Urothelium cell line (cell line): ENCODE data around the gene IL16.

Experiments used
- DNase-seq: peaks from one replicate; pipeline ENCODE4 v3.0.0; 2011; ENCODE audit warnings: low spot score, mixed read lengths
- FAIRE-seq: peaks from 2 replicates; lab custom pipeline; 2011; peaks lifted over from hg19 to GRCh38; lab: Jason Lieb, UNC

The IL16 gene

DNA sequence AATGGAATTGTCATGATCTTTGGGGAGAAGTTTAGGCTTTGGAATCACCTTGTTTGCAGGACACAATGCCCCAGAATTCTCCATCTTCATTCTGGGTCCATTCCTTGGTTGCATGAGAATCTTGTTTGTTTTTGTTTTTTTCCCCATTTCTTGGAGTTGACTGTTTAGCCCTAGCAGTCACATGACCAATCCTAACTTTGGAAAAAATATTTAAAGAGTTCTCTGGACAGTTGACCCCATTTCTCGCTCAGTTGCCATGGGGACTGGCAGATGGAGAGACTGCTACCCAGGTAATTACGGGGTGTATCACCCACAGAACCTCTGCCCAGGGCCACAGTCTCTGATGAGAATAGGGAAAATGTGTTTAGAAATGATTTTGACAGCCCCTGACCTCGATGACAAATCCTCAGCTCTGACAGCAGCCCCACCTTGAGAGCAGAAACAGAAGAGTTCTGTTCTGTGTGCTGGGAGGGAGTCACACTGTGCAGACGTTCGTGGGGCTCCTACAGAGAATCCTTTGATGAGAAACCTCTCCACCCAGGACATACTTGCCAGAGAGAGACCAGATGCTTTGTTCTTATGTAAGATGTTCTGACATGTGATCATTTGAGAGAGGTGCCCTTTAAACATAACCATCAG, 57.7 kb downstream of the IL16 start:
- FAIRE-seq (no peak), DNase-seq (no peak)

DNA sequence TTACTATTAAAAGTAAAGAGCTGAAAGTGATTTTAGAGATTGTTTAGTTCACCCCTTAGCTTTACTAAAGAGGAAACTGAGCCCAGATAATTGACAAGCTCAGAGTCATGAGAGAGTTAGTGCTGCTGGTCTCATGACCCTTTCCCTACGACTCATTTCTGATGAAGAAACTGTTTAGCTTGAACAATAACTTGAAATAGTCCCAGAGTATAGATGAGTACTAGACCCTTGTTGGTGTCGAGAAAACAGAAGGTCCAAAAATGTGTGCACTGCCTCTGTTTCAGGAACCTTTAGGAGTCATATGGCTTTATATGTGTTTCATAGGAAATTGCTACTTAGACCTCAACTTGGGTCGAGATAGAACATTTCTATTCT, 58.2 kb downstream of the IL16 start:
- no peak for FAIRE-seq
- no peak for DNase-seq

DNA sequence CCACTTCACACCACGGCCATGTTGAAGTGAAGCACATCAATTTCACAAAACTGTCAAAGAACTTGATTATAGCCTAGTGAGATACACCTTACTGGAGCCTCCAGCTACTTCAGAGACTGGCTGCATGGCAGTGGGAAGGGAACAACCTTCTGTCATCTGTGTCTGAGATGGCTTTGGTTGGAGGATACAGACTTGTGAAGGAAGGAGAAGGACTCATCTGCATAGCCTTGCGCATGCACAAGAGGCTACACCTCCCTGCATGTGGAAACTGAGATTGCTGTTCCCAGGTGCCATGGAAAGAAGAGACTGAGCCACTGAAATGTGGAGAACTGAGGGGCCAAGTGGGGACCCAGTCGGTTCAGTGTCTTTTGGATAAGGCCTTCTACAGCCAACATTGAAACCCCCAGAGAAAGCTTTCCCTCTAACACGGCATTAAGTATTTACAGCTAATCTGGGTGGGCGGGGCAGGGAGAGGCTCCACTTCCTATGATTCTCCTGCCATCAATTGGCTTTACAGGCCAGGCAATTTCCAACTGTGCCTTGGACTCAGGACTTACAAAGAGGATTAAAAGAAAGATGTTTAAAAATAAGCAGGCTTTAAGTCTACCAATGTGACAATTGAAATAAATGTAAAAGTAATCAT, 58.8 kb downstream of the IL16 start:
- DNase-seq, result no peak
- no peak for FAIRE-seq

DNA sequence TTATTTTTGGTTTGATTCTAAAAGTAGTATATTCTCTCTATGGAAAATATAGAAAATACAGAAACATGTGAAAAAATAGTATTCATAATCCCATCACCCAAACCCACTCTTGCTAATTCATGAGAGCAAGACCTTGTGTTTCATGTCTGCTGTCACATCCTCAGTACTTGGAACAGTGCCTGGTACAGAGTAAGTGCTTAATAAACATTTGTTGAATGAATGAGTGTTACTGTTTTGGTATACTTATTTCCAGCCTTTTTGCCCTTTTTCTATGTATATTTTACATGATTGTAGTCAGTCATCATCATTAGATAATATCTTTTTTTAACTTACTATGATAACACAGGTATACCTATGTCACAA, 59.3 kb downstream of the IL16 start:
- FAIRE-seq, result no peak
- no peak for DNase-seq

DNA sequence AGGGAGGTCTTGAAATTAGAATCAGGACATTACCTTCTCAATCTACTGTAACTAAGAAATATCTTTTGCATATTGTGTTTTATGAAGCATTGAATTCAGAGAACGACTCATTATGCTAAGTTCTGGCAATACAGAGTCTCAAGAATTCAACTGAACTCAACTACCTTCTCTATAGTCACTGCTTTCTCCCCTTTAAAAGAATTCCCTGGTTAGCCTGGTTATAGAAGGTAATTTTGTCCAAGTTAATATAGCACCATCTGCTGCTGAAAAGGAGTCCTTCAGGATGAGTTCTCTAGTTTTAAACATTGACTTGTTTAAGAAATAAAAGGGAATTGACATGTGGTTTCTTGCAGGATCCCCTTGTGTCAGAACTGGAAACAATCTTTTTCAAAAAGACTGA, 60.2 kb downstream of the IL16 start:
- no peak for FAIRE-seq

DNA sequence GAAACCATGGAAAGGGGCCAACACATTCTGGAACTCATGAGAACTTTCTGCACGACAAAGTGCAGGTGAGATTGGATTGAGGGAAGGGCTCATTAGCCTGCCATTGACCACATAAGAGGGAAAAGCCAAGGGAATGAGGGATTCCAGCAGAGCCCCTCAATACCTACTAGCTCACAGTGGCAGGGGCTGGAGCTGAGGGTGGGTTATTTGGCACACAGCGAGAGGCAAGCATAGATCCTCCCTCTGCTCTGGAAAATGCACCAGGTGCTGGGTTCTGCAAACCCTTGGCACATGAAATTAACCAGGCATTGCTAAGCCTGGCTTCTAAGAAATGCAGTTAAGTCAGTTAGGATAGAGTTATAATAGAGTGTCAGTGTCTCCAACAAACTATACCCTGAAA, 60.8 kb downstream of the IL16 start:
- FAIRE-seq, result no peak
- DNase-seq, result no peak

More for the DNA sequence above, 60.2 kb downstream of the IL16 start:
- no peak for DNase-seq

DNA sequence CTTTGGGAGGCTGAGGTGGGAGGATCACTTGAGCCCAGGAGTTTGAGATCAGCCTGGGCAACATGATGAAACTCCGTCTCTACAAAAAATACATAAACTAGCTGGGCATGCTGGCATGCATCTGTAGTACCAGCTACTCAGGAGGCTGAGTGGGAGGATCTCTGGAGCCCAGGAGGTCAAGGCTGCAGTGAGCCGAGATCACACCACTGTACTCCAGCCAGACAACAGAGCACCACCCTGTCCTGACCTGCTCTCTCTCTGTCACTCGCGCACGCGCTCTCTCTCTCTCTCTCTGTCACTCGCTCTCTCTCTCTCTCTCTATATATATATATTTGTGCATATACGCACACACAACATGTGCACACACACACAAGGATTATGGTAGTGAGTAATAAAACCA, 61.8 kb downstream of the IL16 start:
- no peak for DNase-seq
- FAIRE-seq, result no peak

DNA sequence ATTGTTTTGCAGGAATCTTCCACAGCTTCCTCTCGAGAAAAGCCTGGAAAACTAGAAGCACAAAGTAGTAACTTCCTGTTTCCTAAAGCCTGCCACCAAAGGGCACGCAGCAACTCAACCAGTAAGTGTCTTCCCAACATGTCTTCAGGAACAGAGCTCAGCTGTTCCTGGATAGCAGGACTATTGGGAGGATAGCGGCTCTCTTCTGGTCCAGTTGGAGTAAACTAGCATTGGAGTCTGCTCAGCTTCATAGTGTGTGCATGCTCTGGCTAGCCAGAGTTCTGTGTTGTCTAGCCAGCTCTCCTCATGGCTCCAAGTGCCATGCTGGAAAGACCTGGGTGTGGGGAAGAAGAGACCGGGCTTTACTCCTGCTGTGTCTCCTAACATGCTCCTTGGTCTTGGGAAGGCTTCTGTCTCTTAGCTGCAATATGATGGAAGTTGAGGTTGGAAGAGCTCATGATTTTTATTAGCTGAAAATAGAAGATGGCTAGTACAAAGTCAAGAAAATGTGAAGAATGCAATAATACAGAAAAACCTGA, 63.1 kb downstream of the IL16 start:
- FAIRE-seq, result no peak
- no peak for DNase-seq

DNA sequence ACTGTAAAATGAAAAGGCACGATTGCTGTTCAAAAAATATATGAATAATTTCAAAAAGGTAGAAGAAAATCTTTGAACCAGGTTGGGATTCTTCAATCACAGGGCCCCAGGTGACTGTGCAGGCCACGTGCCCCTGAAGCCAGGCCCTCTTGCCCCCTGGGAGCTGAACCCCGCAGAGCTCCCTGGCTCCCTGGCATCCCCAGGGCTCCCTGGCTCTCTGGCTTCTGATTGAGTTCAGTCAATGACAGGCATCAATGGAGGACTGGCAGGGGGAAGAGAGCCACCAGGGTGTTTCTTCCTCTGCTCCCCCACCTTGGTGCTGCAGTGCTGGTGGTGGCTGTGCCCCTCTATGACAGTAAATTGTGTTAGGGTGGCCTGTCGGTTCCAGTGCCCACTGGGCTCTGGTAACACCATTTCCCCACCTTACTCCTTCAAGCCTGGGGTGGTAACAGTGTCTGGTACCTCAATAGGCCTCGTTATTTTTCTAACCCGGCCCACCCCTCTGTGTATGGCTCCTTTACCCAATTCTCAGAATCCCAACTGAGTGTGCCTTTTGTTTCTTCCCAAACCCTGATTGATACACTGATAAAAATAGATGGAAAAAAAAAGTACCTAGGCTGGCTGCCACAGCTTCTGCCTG, 64.6 kb downstream of the IL16 start:
- no peak for DNase-seq
- FAIRE-seq, result no peak

DNA sequence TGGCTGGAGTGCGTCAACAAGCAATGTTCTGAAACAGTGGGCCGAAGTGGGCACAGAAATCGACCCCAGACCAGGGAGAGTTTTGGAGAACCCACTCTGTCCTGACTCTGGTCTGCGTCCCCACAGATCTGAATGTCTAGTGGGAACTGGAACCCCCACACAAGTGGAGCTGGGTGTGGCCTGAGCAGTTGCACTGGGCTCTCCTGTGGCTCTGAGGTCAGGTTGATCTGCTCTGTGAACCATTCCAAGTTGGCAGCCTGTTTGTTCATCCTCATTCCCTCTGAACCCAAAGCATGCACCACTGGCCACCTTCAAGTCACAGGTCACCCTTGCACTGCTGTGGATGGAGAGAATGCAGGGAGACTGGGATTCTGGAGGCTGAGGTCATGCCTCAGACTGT, 66.8 kb downstream of the IL16 start:
- FAIRE-seq (no peak), DNase-seq (no peak)

DNA sequence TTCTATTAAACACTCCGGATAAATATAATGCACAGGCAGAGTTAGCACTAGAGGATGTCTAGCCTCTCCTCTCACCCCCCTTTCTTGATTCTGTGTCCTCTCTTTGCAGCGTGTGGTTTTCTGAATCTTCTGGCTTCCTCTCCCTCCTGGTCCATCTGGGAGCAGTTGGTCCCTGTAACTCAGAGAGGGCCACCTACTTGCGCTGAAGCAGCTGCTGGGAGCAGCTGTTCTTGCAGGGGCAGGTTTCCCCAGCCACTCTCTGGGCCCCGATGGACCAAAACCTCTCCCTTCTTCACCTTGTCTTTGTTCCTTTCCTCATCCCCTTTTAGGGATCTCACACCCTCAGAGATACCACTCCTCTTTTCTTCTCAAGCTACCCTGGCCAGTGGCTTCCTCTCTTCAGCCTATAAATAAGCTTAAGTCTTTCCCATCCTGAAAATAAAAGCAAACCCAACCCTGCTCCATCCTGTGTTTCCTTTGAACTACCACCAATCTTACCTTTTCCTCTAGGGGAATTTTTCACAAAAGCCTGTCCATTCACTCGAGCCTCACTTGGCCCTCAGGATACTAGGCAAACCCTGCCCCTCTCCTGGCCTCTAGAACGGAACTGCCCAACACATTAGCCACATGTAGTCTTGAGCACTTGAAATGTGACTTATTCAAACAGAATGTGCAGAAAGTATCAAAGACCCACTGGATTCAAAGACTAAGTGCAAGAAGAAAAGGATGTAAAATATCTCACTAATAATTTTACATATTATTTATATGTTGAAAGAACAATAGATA, 67.6 kb downstream of the IL16 start:
- DNase-seq (no peak), FAIRE-seq (no peak)

DNA sequence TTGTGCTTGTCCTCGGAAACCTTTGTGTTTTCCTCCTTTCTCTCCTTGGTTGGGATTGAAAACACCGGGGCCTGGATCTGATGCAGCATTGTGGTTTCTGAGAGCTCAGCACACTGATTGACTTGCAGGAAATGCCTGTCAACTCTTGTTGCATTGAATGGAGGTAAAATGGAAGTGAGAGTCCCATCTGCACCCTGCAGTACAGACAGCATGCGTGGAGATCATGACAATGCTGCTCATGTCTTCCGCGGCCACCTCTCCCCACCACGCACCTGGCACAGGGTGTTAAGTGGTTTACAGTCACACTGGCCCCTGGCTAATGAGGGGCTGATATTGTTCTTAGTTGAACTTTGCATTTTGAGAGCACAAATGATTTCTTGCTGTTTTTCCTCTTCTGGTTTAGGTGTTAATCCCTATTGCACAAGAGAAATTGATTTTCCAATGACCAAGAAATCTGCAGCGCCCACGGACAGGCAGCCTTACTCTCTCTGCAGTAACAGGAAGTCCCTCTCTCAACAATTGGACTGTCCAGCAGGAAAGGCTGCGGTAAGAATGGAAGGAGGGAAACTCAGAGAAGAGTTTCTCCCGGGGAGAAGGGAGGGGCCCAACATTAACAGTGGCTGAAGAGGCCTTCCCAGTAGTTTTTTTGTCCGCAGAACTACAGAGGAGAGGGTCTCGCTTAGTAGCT, 68.7 kb downstream of the IL16 start:
- no peak for FAIRE-seq
- no peak for DNase-seq

DNA sequence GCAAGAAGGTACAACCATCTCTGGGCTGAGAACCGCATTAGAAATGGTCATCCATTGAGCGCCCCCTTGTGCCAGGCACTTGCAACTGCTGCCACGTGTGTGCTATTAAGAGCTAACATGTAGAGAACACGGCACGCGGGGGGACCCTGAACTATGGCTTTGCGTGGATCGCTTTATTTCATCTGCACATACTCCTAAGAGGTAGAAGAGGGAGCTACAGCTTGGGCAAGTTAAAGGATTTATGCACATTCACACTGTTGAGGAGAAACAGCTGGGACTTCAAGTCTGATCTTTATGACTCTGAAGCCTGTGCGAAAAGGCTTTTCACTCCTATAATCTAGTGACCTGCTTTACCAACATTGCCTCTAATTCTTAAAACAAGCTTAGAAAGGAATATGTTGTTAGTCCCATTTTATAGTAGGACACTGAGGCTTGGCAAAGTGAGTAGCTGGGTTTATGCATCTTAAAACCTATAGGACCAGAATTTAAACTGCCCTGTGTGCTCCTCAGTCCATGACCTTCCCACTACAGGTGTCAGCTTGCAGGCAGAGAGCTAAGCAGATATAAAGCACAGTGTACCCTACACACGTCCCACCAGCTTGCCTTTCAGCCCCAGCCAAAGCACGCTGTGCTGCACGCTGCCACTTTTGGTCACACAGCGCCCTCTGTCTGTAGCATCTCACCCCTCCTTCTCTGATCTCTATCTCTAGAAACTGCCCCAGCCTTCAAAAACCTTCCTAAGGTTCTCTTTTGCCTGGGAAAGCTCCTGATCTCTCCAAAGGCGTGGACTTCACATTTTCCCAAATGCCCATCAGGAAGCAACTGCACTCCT, 69.5 kb downstream of the IL16 start:
- peak; percentile 79 for FAIRE-seq
- DNase-seq, result peak; percentile 82

DNA sequence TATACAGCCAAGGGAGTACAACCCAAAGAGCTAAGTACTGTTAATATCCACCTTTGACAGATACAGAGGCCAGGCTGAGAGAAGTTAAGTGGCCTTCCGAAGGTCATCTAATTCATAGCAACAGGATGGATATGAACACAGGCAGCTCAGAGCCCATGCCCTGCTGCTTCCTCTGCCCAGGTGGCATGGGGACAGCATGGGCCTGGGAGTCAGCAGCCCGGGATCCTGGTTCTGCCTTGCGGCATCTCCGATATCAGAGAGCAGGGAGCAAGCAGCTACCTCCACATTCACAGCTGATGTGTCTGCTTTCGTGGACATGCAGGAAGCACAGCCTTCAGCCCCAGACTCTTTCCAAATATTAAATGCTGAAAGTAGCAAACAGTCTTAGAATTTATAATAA, 71.7 kb downstream of the IL16 start:
- FAIRE-seq (no peak), DNase-seq (no peak)

DNA sequence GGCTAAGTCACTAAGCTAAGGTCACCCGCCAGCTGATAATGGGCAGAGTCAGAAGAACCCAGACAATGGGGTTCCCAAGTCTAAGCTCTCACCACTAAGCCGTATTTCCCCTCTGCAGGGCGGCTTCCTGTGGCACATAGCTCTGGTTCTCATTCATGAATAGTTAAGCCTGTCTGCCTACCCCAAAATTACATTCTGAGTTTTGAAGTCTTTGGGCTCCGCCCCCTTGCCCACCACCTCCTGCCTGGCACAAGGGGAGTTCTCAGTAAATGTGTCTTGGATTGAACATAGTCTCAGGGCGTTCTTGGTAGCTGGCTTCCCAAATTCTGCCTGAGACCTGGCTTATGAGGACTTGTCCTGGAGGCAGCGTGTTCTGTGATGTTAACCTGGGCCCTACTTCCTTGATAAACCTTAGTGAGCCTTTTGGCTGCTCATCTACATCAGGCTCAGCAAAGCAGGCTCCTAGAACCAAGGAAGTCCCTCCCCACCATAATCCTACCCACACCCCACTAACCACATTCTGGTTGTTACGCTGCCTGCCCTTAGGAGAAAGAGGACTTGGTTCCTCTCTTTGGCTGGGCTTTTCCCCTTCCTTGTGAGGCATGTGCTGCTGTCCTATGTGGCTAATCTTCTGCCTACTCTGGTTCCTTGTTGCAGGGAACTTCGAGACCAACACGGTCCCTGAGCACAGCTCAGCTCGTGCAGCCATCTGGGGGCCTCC, 72.4 kb downstream of the IL16 start:
- FAIRE-seq (no peak), DNase-seq (no peak)

DNA sequence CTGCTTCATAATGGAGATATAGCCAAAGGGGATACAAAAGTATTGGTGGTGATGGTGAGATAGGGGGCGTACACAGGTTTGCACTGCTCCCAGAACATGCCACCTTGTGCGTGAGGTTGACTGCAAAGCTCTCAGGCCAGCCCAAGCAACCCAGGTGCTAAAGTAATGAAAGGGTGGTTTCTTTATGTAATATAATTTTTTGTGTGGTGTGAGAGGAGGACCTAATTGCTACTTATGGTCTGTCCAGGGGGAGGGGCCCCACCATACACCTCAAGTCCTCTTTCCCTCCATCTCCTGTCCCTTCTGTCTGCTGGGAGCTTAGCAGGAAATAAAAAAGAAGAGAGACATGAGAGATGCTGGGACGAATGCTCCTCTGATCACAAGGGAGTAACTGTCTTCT, 73.5 kb downstream of the IL16 start:
- FAIRE-seq (no peak), DNase-seq (no peak)

DNA sequence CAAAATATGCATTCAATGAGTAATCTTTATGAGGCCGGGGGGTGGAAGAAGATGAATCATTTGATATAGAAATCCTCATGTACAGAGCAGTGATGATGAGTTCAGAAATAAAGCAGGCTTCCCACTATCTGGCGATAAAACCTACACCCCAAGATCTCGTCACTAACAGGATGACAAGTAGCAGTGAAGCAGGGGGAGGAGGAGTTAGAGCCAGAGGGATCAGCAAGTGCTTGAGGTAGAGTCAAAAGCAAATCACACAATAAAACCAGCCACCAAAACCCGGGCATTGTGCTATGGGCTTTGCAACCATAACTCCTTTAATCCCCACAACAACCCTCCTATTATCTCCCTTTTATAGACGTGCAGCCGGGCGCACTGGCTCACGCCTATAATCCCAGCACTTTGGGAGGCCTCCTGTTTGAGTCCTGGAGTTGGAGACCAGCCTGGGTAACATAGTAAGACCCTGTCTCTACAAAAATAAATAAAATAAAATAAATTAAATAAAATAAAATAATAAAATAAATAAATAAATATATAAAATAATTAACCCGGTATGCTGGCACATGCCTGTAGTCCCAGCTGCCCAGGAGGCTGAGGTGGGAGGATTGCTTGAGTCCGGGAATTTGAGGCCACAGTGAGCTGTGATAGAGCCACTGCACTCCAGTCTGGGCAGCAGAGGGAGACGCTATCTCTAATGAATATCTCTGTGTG, 74.3 kb downstream of the IL16 start:
- FAIRE-seq (no peak), DNase-seq (no peak)

DNA sequence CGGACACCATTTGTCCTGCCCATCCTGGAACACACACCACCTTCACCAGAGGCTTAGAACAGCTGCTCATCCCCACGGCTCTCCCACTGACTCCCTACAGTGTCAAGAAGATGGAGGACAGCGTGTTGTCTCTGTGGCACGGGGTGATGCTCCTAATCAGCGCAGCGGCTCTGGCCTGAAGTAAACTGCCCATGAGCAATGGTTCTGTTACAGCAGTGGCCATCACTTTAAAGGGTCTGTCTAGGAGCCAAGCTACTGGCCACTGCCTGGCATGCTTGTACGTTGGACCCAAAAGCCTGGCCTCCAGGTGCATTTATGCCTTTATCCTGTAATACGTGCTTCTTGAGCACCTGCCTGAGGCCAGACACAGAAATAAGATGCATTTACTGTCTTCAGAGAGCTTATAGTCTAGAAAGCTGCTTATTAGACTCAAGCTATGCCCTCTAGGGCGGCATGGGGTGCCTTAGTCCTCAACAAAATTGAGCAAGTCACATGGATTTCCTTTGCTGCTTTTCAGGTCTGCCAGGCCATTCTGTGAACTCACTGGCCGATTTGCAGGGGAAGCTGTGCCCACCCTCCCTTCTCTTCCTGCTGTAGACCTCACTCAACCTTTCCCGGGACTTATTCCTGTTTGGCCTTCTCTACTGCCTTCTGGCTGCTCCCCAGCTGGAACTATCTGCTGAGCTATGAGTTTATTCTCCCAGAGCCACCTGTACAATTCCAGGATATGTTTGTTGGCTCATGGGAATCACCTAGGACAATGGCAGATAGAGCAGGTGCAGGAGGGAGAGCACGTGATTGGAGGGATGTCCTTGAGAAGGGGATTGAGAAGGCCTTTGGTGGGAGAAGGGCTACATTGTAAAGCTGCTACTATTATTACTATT, 75.3 kb downstream of the IL16 start:
- FAIRE-seq (no peak), DNase-seq (no peak)
